T-helper 2 cell treated with Interferon-gamma antibody and Interleukin-4, amounts not matched to agents 100 ng/mL and 5 ng/mL, for 36 hours (primary cell): ENCODE results near the gene SOCS1. TPM values are rescaled to one million over a fixed set of nuclear protein-coding genes. Genes with fewer than 3 reads are reported as not detected.

Experiments used
- intact Hi-C: fragments of 100-400 bp; cut with micrococcal nuclease; formaldehyde crosslinking; loops from one replicate; pipeline ENCODE4 v1.15.1; 2023
- total RNA-seq: library from RNA; stranded (reverse); gene quantifications from 2 replicates; pipeline ENCODE4 v1.2.3, GENCODE V29; 2022

SOCS1 gene
- total RNA-seq, 1 donor from 2014 or later: 156 TPM

DNA sequence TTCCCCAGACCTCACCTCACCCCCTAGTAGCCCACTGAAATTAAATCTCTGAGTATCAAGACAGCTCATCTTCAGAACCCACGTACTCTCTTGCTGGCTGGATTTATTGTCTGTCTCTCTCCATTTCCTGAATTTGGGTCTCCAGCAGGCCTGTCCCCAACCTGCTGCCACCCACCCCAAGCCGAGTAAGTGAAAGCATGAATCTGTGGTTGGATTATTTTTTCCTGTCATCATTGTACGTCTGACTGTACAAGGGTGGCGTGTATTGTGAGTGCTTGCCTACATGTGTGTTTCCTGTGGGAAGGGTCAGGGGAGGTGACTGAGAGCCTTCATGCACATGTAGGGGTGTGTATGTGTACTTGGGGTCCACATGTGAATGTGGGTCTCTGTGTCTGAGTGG is 7.7 kb upstream of the SOCS1 start:
- intact Hi-C loops: no loop called here

DNA sequence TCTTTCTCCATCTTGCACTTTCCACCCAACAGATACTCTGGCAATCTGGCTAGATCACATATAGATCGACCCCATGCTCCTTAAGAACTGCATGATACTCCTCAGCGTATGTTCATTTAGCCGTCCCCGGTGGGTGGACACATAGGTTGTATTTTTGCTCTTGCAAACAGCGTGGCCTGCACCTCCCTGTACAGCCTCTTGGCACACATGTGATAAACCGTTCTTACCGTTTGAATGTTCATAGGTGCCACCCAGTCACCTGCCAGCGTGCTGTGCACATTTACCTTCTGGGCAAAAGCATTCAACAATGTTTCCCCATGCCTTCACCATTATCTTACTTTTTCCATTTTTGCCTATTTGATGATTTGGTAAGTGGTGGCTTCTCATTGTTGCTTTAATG is 6.9 kb upstream of the SOCS1 start:
- intact Hi-C loops: no loop called here

DNA sequence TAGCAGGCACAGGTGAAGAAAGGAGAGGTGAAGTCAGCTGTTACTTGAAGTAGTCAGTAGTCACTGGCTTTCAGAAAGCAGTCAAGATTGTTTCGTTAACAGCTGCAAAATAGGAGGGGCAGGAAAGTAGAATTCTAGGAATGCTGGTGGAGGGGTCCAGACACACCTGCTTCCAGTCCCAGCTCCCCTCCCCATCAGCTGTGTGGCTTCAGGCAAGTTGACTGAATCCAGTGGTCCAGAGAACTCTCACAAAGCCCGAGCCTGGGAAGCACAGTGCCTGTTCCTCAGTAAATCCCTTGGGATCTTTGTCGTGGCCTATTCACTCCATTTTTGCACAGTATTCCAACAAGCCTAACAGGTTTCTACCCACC is 4.6 kb upstream of the SOCS1 start:
- intact Hi-C loops: no loop called here

DNA sequence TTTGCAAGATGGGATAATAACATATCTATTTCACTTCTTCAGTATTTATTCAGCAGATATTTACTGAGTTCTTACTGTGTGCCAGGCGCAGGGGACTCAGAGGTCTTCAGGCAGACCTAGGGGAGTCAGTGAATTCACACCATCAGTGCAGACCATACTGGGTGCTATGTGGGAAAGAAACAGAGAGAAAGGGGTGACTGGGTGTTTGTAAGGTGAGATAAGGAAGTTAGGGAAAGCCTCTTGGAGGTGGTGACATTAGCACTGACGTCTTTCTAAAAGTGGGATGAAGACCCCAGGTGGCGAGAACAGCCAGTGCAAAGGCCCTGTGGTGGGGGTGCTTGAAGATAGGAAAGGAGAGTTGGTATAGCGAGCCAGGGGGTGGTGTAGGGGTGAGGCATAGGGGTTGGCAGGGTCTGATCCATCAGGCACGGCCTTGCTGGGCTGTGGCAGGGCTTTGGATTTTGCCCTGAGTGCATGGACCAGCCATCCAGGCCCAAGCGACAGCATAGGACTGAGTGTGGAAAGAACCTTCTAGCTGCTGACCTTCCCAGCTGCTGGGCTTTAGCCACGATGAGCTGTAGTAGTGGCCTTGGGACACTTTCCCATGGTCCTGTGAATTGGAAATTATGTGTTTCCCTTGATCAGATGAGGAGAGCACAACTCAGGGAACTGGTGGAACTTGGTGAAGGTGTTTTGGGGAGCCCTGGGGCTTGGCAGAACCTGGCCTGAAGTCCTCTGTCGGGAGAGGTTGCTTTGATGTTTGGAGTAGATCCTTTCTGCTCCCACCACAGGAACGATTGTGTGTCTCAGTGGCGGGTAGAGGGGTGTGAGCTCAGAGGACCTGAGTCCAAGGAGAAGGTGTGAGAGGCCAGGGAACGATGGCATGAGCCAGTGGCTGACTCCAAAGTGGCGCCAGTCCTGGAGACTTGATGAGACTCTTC is 3.9 kb upstream of the SOCS1 start:
- intact Hi-C loops: no loop called here

DNA sequence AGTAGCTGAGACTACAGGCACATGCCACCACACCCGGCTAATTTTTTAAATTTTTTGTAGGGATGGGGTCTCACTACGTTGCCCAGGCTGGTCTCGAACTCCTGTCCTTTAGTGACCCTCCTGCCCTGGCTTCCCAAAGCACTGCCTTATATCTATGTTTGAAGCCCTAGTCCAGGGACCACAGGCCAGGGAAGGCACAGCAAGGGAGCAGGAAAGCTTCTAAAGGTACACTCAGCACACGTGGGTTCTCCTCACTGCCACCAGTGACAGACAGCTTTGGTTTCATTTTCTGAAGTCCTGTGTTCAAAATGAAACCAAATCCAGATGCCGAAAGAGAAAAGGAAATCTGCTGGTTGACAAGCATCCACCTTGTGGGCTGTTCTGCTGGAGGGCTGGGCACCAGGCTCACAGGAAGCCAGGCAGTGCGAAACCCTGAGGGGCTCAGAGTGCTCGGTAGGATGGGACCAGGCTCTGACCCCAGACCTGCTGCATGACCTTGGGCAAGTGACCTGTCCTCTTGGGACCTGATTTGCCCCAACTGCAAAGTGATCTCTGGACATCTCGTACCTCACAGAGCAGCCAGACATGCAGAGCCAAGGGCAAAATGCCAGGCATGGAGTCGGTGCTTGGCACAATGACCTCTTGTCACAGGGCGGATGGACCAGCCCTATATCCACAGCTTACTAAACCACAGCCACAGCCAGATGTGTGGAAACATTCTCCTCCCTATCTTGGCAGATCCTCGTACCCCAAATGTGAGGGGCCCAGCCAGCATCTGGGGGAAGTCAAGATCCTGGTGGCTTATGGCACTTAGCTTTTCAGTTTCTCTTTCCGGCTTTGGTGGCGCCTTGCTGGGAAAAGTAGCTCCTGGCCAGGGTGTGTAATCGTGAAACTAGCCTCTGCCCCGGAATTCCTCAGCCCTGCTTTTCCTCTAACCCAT is 2.8 kb upstream of the SOCS1 start:
- intact Hi-C loops: loop anchor here (1.0 kb wide), 1 partner anchor 95 kb away; no protein-coding TSS in a partner anchor

DNA sequence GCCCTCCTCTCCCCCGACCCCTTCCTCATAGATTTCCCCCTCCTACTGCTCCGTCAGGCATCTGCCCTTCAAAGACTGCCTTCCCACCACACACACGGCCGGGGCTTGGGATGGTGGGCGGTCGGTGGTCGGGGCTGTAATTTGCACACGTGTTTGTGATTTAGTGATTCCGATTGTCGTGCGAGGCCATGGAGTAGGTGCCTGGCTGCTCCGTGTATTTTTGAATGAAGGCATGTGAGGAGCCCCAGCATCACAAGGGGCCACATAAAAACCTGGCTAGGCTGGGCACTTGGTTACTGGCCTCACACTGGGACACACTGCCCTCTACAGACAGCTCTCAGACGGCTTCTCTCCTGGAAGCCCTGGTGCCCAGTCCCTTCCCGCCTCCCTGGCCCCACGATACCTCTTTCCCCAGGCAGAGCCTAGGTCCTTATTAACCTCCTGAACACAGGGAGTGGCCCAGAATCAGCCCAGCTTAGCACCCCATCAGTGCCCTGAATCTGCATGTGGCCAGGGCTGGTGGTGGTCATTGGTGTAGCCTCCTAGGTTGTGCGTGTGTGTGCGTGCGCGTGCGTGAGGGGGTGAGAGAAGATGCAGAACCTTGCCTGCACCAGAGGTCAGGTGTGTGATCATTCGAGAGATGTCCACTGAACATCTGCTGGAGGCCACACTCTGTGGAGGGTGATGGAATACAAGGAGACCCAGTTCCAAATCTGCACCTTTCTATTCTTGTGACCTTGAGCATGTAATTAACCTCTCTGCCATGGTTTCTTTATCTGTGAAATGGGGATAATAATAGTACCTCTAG is 1.3 kb upstream of the SOCS1 start:
- intact Hi-C loops: loop anchor here (1.0 to 2.0 kb wide), 3 partner anchors 53 to 286 kb away; no protein-coding TSS in a partner anchor

DNA sequence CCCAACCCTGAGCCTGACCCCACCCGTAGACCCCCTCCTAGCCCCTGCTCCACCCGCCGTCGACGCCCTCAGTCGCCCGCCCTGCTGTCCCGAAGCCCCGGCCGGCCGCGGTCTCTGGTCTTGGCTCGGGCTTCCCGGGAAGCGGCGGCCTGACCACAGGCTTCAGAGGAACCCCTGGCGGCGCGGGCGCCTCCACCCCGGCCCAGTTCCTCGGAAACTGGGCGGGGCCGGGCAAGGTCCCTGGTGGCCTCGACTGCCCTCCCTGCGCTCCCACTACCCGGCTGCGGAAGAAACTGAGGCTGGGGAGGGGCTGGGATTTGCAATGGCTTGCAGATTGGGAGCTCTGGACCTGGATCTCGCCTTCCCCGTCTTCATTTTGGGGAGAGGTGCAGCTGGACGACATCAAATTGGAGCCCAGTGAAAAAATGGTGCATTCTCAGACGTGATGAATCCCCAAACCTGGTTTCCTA is 692 bp upstream of the SOCS1 start:
- intact Hi-C loops: loop anchor here (1.0 to 2.0 kb wide), 7 partner anchors 54 to 292 kb away; partner anchors contain the start of gene RMI2

DNA sequence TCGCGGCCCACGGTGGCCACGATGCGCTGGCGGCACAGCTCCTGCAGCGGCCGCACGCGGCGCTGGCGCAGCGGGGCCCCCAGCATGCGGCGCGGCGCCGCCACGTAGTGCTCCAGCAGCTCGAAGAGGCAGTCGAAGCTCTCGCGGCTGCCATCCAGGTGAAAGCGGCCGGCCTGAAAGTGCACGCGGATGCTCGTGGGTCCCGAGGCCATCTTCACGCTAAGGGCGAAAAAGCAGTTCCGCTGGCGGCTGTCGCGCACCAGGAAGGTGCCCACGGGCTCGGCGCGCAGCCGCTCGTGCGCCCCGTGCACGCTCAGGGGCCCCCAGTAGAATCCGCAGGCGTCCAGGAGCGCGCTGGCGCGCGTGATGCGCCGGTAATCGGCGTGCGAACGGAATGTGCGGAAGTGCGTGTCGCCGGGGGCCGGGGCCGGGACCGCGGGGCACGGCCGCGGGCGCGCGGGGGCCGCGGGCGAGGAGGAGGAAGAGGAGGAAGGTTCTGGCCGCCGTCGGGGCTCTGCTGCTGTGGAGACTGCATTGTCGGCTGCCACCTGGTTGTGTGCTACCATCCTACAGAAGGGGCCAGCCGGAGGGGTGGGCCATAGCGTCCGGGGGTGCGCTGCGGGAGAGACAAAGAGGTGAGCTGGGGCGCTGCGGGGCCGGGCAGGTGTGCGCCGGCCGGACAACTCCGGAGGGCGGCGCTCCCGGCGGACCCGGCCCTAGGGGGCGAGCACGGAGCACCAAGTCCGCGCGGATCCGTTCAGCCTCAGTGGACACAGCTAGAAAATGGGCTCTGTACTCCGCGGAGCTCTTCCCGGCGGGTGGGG is 879 bp downstream of the SOCS1 start:
- intact Hi-C loops: no loop called here

DNA sequence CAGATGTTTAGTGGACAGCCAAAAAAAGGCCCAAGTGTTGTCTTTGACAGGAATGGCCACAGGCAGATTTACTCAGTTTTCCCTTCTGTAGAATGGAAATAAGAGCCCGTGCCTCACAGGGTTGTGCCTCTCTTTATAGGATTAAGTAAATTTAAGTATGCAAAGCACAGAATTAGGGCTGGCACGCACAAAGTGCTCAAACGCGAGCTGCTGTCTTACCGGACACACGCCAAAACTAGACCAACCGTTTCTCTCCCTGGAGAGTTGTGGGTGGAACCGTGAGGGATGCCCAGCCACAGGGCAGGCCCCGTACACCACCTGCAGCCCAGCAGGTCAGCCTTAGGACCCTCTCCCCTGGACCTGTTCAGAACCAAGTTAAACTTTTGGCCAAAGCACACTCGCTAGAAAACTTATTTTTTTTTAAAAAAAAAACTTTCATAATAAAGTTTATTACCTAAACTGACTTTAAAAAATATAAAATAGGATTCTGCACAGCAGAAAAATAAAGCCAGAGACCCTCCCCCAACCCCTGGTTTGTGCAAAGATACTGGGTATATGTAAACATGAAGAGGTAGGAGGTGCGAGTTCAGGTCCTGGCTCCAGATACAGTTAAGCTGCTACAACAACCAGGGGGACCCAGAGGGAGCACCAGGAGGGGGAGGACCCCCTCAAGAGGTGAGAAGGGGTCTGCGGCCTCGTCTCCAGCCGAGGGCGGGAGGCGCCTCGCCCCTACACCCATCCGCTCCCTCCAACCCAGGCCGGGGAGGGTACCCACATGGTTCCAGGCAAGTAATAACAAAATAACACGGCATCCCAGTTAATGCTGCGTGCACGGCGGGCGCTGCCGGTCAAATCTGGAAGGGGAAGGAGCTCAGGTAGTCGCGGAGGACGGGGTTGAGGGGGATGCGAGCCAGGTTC is 1.8 kb downstream of the SOCS1 start:
- intact Hi-C loops: loop anchor here (2.0 kb wide), 1 partner anchor 159 kb away; no protein-coding TSS in a partner anchor

DNA sequence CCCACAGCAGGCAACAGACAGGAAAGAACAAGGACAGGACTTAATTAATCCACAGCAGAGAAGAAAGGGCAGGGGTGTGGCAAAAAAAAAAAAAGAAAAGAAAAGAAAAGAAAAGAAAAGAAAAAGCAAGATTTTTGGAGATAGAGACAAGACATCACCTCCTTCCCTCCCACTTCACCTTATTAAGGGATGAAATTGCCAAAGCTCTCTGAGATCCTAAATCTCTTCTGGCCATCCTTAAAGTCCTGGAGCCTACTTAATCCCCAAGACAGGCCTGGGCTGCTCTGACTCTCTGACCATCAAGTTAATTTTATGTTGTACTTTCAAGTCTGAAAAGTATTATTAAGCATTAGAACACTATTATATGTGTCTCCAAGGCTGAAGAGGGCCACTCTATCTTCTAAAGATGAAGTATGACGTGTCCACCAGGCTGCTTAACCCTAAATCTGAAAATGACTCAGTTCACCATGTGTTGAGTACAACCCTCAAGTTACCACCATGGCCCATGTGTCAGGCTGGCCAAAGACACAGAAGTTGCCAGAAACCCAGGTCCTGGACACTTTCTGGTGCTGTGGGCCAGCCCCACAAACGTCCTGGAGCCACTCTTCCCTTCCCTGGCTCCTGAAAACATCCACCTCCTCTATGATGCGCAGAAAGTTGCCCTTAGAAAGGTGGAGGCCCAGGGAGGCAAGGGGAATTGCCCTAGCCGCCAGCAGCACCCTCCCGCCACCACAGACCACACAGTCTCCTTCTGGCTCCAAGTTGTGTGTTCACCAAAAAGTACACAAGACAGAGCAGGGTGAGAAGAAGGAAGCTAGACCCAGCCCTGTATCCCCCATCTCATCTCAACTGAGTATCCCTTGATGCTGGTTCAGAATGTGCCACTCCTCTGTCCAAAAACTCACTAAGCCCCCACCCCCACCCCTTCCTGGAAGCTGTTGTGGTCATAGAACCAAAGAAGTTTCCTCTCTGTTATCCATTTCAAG is 2.7 kb downstream of the SOCS1 start:
- intact Hi-C loops: loop anchor here (2.0 kb wide), 1 partner anchor 159 kb away; no protein-coding TSS in a partner anchor

DNA sequence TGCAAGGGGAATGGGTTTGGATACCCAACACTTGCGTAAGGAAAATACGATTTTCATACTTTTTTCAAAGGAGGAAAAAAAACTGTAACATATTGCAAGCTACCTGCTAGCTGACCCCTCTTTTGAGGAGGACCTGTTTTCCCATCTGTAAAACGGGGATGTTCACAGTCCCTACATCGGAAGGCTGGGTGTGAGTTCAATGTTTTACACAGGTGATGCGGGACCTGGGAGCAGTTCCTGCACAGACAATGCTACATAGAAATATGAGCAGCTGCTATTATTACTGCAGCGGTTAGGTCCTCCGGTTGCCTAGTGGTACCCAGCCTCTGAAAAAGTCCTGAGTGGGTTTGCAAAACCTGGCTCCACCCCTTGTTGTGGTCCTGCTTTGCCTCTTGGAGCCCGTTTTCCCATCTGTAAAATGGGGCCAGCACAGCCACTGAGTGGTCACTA is 3.5 kb downstream of the SOCS1 start:
- intact Hi-C loops: loop anchor here (1.0 to 2.0 kb wide), 4 partner anchors 19 to 200 kb away; no protein-coding TSS in a partner anchor

DNA sequence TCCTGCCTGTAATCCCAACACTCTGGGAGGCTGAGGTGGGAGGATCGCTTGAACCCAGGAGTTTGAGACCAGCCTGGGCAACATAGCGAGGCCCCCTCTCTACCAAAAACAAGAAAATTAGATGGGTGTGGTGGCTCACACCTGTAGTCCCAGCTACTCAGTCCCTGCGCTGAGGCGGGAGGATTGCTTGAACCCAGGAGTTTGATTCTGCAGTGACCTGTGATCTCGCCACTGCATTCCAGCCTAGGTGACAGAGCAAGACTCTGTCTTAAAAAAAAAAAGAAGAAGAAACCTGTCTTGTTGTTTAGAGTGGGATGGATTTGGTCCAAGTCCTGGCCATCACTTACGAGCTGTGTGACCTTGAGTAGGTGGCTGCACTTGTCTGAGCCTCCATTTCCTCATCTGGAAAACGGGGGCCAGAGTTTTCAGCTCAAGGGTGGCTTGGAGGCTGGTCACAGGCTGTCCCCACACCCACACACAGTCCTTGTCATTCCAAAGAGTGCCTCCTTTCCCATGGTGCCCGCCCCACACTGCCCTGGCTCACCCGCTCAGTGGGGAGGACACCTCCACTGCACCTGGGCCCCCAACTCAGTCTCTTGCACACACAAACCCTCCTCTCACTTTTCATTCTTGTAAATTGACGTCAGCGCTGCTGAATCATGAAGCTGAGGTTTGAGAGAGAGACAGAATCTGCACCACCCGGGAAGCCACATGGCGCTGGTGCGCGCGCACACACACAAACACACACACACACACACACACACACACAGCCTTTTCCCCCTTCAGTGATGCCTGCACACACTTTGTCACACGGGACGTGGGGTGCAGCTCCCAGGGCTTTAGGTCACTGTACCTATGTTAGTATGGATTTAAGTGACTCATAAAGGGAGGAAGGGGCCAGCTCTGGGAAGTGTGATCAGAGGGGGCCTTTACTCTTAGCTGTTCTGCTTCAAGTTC is 4.2 kb downstream of the SOCS1 start:
- intact Hi-C loops: loop anchor here (1.0 to 2.0 kb wide), 4 partner anchors 19 to 200 kb away; no protein-coding TSS in a partner anchor

DNA sequence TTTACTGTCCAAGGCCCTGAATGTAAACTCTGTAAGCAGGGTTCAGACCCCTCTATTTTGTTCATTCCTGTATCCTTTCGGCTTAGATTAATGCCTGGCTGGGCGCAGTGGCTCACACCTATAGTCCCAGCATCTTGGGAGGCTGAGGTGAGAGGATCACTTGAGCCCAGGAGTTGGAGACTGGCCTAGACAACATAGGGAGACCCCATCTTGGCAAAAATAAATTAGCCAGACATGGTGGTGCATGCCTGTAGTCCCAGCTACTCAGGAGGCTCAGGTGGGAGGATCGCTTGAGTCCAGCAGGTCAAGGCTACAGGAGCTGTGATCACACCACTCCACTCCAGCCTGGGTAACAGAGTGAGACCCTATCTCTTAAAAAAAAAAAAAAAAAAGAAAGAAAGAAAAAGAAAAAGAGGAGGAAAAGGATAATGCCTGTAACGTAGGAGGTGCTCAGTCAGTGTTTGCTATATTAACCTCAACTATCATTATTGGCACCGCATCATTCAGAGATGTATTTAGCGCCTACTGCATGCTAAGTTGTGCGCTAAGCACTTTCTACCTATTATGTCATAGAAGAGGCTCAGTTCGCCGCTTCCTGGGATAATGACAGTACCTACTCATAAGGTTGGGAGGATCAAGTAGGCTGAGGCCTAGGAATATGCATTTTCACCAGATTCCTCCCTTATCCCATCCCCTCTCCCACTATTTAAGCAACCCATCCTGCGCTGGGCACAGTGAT is 5.0 kb downstream of the SOCS1 start:
- intact Hi-C loops: no loop called here

DNA sequence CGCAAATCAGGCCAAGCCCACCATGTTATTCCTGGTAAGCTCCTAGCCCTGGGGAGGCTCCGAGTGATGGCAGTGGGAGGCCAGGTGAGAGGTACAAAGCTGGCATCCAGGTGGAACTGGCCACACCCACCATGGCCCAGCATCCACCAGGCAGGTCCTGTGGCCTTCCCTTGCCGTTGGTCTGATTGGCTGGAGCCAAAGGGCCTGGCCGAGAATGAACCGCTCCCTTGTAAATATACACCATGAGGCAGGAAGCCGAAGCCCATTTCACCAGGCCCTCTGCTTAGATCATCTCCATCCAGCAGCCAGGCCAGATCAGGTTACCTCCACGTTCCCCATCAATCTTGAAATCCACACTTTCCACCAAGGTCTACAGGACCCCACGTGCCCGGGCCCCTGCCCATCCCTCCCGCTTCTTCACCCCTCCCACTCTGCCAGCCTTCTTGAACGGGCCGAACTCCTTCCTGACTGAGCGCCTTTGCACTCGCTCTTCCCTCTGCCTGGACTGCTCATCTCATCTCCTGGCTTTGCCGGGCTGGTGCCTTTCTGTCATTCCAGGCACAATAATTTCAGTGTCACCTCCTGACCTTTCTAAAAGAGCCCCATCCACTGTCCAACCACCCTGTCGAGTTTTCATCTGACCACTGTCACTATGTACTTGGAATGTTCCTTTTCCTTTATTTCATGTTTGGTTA is 5.8 kb downstream of the SOCS1 start:
- intact Hi-C loops: no loop called here
